T-helper 1 cell (primary cell): Measurements from ENCODE around the gene KPTN.

ENCODE experiments used
- DNase-seq, 5 donors: peaks; one replicate each; pipeline ENCODE4 v3.0.0-alpha.2; 2012 to 2020

Gene KPTN

GRCh38 chr19:47464675-47465419 is 19.2 kb downstream of the KPTN start:
- DNase-seq: no peak

GRCh38 chr19:47461876-47462275 is 22.1 kb downstream of the KPTN start:
- DNase-seq: no peak

- no peak for DNase-seq
Measured at GRCh38 chr19:47459477-47459876, 24.5 kb downstream of the KPTN start.

GRCh38 chr19:47458672-47459071 is 25.3 kb downstream of the KPTN start:
- DNase-seq: no peak

GRCh38 chr19:47456721-47457474 is 27.1 kb downstream of the KPTN start:
- no peak for DNase-seq

GRCh38 chr19:47450478-47450877 is 33.5 kb downstream of the KPTN start:
- DNase-seq: no peak

GRCh38 chr19:47448360-47448727 is 35.7 kb downstream of the KPTN start:
- DNase-seq: no peak

GRCh38 chr19:47447470-47448359 is 36.3 kb downstream of the KPTN start:
- DNase-seq: peak in 4 of 5 donors; percentile 39 to 75 (median 46)

- peak in 1 of 5 donors; percentile 57 for DNase-seq
Measured at GRCh38 chr19:47446534-47447469, 37.2 kb downstream of the KPTN start.

GRCh38 chr19:47445937-47446402 is 38.0 kb downstream of the KPTN start:
- peak; percentile 55 to 70 (median 60) for DNase-seq

- DNase-seq: no peak
Measured at GRCh38 chr19:47445527-47445926, 38.5 kb downstream of the KPTN start.

GRCh38 chr19:47444388-47444821 is 39.6 kb downstream of the KPTN start:
- DNase-seq: peak in 3 of 5 donors; percentile 27 to 32 (median 29)

- DNase-seq: no peak
Measured at GRCh38 chr19:47443331-47443730, 40.7 kb downstream of the KPTN start.

- no peak for DNase-seq
Measured at GRCh38 chr19:47438793-47439220, 45.2 kb downstream of the KPTN start.

GRCh38 chr19:47437500-47437899 is 46.5 kb downstream of the KPTN start:
- DNase-seq: no peak

- DNase-seq: peak; percentile 57 to 82 (median 75)
Measured at GRCh38 chr19:47436712-47437401, 47.2 kb downstream of the KPTN start.

GRCh38 chr19:47435883-47436417 is 48.1 kb downstream of the KPTN start:
- DNase-seq: no peak

GRCh38 chr19:47435196-47435595 is 48.8 kb downstream of the KPTN start:
- DNase-seq: peak in 1 of 5 donors; percentile 70

- DNase-seq: no peak
Measured at GRCh38 chr19:47434088-47434487, 49.9 kb downstream of the KPTN start.

GRCh38 chr19:47433121-47433520 is 50.9 kb downstream of the KPTN start:
- no peak for DNase-seq

- DNase-seq: no peak
Measured at GRCh38 chr19:47432499-47432898, 51.5 kb downstream of the KPTN start.
